Astrocyte (in vitro differentiated cells and primary cell): Measurements from ENCODE around the gene LRRIQ1. TPM values are rescaled to one million over a fixed set of nuclear protein-coding genes. Genes with fewer than 3 reads are reported as not detected.

Experiments
- DNase-seq: peaks from one replicate; pipeline ENCODE4 v3.0.0-alpha.2; 2010; ENCODE audit warnings: low read depth
- FAIRE-seq: peaks from 2 replicates; lab custom pipeline; 2011; peaks lifted over from hg19 to GRCh38; lab: Jason Lieb, UNC
- H2AFZ ChIP-seq: 2 replicates; pipeline ENCODE4 v1.6.0; 2012; ENCODE audit warnings: low read depth, low read length, inconsistent platforms
- H3K27ac ChIP-seq: 2 replicates; pipeline ENCODE4 v1.5.1; 2011; ENCODE audit warnings: low read depth, low read length, inconsistent platforms
- H3K27me3 ChIP-seq: 2 replicates; pipeline ENCODE4 v1.6.0; 2011; ENCODE audit warnings: low read length, inconsistent platforms; ENCODE audit not compliant: insufficient read depth
- H3K36me3 ChIP-seq: 2 replicates; pipeline ENCODE4 v1.5.1; 2011; ENCODE audit warnings: low read length, inconsistent platforms; ENCODE audit not compliant: insufficient read depth
- H3K4me1 ChIP-seq: 2 replicates; pipeline ENCODE4 v1.5.1; 2011; ENCODE audit warnings: low read length, inconsistent platforms; ENCODE audit not compliant: insufficient read depth
- H3K4me2 ChIP-seq: 2 replicates; pipeline ENCODE4 v1.6.0; 2012; ENCODE audit warnings: low read length, inconsistent platforms
- H3K4me3 ChIP-seq: 2 replicates; pipeline ENCODE4 v1.5.1; 2011; ENCODE audit warnings: low read depth, mild to moderate bottlenecking, low read length, inconsistent platforms; ENCODE audit not compliant: insufficient read depth
- H3K79me2 ChIP-seq: 2 replicates; pipeline ENCODE4 v1.6.0; 2012; ENCODE audit warnings: mild to moderate bottlenecking, low read length, inconsistent platforms; ENCODE audit not compliant: insufficient read depth
- H3K9ac ChIP-seq: 2 replicates; pipeline ENCODE4 v1.6.0; 2012; ENCODE audit warnings: mild to moderate bottlenecking, low read length, inconsistent platforms
- H3K9me3 ChIP-seq: 2 replicates; pipeline ENCODE4 v1.5.1; 2012; ENCODE audit warnings: low read depth, mild to moderate bottlenecking, low read length, inconsistent platforms; ENCODE audit not compliant: insufficient read depth
- H4K20me1 ChIP-seq: 2 replicates; pipeline ENCODE4 v1.6.0; 2012; ENCODE audit warnings: low read length, inconsistent platforms; ENCODE audit not compliant: insufficient read depth
- H3K27ac Mint-ChIP-seq: one replicate; pipeline ENCODE4 v1.8.0; 2021; ENCODE audit warnings: mild to moderate bottlenecking, mixed read lengths; ENCODE audit not compliant: unreplicated experiment
- H3K27me3 Mint-ChIP-seq: one replicate; pipeline ENCODE4 v1.8.0; 2021; ENCODE audit warnings: low read depth, mixed read lengths; ENCODE audit not compliant: unreplicated experiment
- H3K36me3 Mint-ChIP-seq: one replicate; pipeline ENCODE4 v1.8.0; 2021; ENCODE audit warnings: low read depth, mixed read lengths; ENCODE audit not compliant: unreplicated experiment
- H3K4me1 Mint-ChIP-seq: one replicate; pipeline ENCODE4 v1.8.0; 2021; ENCODE audit warnings: low read depth, mixed read lengths; ENCODE audit not compliant: unreplicated experiment
- H3K4me3 Mint-ChIP-seq: one replicate; pipeline ENCODE4 v1.8.0; 2021; ENCODE audit warnings: mild to moderate bottlenecking, moderate library complexity, mixed read lengths; ENCODE audit not compliant: unreplicated experiment
- H3K9me3 Mint-ChIP-seq: one replicate; pipeline ENCODE4 v1.8.0; 2021; ENCODE audit warnings: mild to moderate bottlenecking, mixed read lengths; ENCODE audit not compliant: unreplicated experiment
- CTCF ChIP-seq: IDR thresholded peaks from 2 replicates; pipeline ENCODE4 v1.5.1; 2011; ENCODE audit warnings: low read depth, mild to moderate bottlenecking, inconsistent platforms, low read length, moderate library complexity; ENCODE audit not compliant: insufficient read depth
- EZH2 ChIP-seq: IDR thresholded peaks from 2 replicates; pipeline ENCODE4 v1.6.1; 2012; ENCODE audit warnings: mild to moderate bottlenecking, low read length, inconsistent platforms; ENCODE audit not compliant: insufficient read depth
- total RNA-seq: library from RNA; stranded (reverse); gene quantifications from 2 replicates; pipeline ENCODE4 v1.2.1, GENCODE V29; 2021

The LRRIQ1 gene
- total RNA-seq, 1 donor from 2014 or later = 1.9 TPM

GRCh38 chr12:85085066-85085465, 48.9 kb downstream of the LRRIQ1 start:
- H3K4me3 Mint-ChIP-seq = no peak overlapping the region
- H4K20me1 ChIP-seq = no peaks in the 10 kb centered on the region
- no peak overlapping the region for H3K27ac ChIP-seq
- FAIRE-seq (no peak), DNase-seq (no peak)
- H3K4me2 ChIP-seq = no peak overlapping the region
- no peak overlapping the region for H3K4me3 ChIP-seq
- H3K9me3 Mint-ChIP-seq = peaks cover 2% of the 10 kb centered on the region
- H2AFZ ChIP-seq = no peak overlapping the region
- no peaks in the 10 kb centered on the region for H3K27me3 ChIP-seq
- no peaks in the 10 kb centered on the region for H3K36me3 Mint-ChIP-seq
- no peaks in the 10 kb centered on the region for H3K36me3 ChIP-seq
- H3K9me3 ChIP-seq = no peaks in the 10 kb centered on the region
- no peaks in the 10 kb centered on the region for H3K4me1 ChIP-seq
- H3K79me2 ChIP-seq = no peaks in the 10 kb centered on the region
- no peak overlapping the region for H3K9ac ChIP-seq
- TF ChIP-seq CTCF (no peak), EZH2 (no peak)
- no peaks in the 10 kb centered on the region for H3K4me1 Mint-ChIP-seq
- H3K27ac Mint-ChIP-seq = no peak overlapping the region
- H3K27me3 Mint-ChIP-seq = no peaks in the 10 kb centered on the region

GRCh38 chr12:85089792-85090191, 53.6 kb downstream of the LRRIQ1 start:
- Mint-ChIP-seq H3K4me3 (no peak overlapping the region), H3K4me1 (no peaks in the 10 kb centered on the region), H3K27ac (no peak overlapping the region), H3K36me3 (no peaks in the 10 kb centered on the region), H3K9me3 (peaks cover 2% of the 10 kb centered on the region), H3K27me3 (no peaks in the 10 kb centered on the region)
- no peak for TF ChIP-seq CTCF
- TF ChIP-seq EZH2 = no peak
- Histone ChIP-seq H3K9me3 (no peaks in the 10 kb centered on the region), H3K4me3 (no peak overlapping the region), H3K27ac (no peak overlapping the region), H3K27me3 (no peaks in the 10 kb centered on the region), H3K4me1 (no peaks in the 10 kb centered on the region), H3K9ac (no peak overlapping the region), H3K79me2 (no peaks in the 10 kb centered on the region), H3K4me2 (no peak overlapping the region), H2AFZ (no peak overlapping the region), H4K20me1 (no peaks in the 10 kb centered on the region), H3K36me3 (no peaks in the 10 kb centered on the region)
- FAIRE-seq (no peak), DNase-seq (no peak)

GRCh38 chr12:85092814-85093370, 56.7 kb downstream of the LRRIQ1 start:
- no peak overlapping the region for H3K27ac Mint-ChIP-seq
- Histone ChIP-seq H3K4me3 (no peak overlapping the region), H3K4me2 (no peak overlapping the region), H3K9ac (no peak overlapping the region), H3K79me2 (no peaks in the 10 kb centered on the region), H2AFZ (no peak overlapping the region), H3K9me3 (no peaks in the 10 kb centered on the region), H3K4me1 (no peaks in the 10 kb centered on the region), H3K27me3 (no peaks in the 10 kb centered on the region), H3K36me3 (no peaks in the 10 kb centered on the region), H3K27ac (no peak overlapping the region), H4K20me1 (no peaks in the 10 kb centered on the region)
- H3K4me3 Mint-ChIP-seq = no peak overlapping the region
- no peaks in the 10 kb centered on the region for H3K9me3 Mint-ChIP-seq
- FAIRE-seq (no peak), DNase-seq (no peak)
- H3K36me3 Mint-ChIP-seq = no peaks in the 10 kb centered on the region
- no peaks in the 10 kb centered on the region for H3K27me3 Mint-ChIP-seq
- no peaks in the 10 kb centered on the region for H3K4me1 Mint-ChIP-seq
- no peak for TF ChIP-seq EZH2
- no peak for TF ChIP-seq CTCF
